ENCODE data around the gene LCN6. TPM values are rescaled to one million over a fixed set of nuclear protein-coding genes. Genes with fewer than 3 reads are reported as not detected.

The LCN6 gene
- polyA plus RNA-seq, 2 donors = 9.0 to 14.4 TPM

- H3K4me1 ChIP-seq (ENCODE audit: control insufficient read depth in 2 of 2, insufficient read depth in 2 of 2, low read length in 1 of 2) = peaks cover 9 to 43% of the 10 kb centered on the region in 2 donors
- no peaks in the 10 kb centered on the region for H3K27me3 ChIP-seq (ENCODE audit: control insufficient read depth in 1 of 2, insufficient read depth in 2 of 2, low read length in 2 of 2)
- WGBS, 2 donors = 79 to 82% methylated on average over 24 of the region's 24 CpGs
- no peaks in the 10 kb centered on the region for H3K9me3 ChIP-seq (ENCODE audit: control insufficient read depth in 2 of 2, insufficient read depth in 1 of 2, low read depth in 1 of 2, low read length in 1 of 2)
- H3K27ac ChIP-seq (ENCODE audit: low read depth in 2 of 2, low read length in 1 of 2) = no peak overlapping the region
- no peak overlapping the region for H3K4me3 ChIP-seq (ENCODE audit: low read depth in 1 of 2, low read length in 2 of 2)
- H3K36me3 ChIP-seq (ENCODE audit: control insufficient read depth in 2 of 2, insufficient read depth in 2 of 2, low read length in 1 of 2) = peaks cover 14 to 45% of the 10 kb centered on the region in 2 donors
Observed at GRCh38 chr9:136722969-136723356, 25.4 kb downstream of the LCN6 start.

DNA sequence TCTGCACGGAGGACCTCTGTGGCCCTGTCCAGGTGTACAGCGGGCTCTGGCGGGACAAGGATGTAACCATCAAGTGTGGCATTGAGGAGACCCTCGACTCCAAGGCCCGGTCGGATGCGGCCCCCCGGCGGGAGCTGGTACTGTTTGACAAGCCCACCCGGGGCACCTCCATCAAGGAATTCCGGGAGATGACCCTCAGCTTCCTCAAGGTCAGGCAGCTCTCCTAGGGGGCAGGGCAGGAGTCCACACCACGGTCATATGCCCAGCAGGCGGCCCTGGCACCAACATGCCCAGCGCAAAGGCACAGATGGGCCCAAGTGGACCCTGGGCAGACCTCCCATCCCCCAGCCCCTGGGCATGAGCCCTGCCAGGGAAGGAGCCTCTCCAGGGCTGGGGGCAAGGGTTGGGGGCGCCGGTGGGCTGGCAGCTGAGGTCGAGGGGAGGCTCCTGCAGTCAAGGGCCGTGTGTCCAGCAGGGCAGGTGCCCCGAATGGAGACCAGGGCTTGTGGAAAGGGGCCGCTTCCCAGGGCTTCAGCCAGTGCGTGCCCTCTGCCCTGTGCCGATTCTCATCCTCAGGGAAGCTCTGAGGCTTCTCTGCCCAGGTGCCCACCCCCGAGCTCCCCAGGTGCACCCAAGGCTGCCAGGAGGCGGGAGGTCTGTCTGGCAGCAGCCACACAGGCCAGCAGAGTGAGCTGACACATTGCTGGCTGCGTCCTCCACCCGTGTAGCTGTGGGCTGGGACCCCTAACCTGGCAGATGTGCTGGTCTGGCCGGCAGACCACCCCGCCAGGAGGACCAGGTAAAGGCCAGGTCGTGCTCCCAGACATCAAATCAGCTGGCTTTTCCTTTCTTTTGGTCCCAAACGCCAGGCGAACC lies 26.0 kb downstream of the LCN6 start:
- no peaks in the 10 kb centered on the region for H3K27me3 ChIP-seq (ENCODE audit: control insufficient read depth in 1 of 2, insufficient read depth in 2 of 2, low read length in 2 of 2)

GRCh38 chr9:136721339-136722092 lies 26.8 kb downstream of the LCN6 start:
- peaks cover 14 to 43% of the 10 kb centered on the region in 2 donors for H3K36me3 ChIP-seq (ENCODE audit: control insufficient read depth in 2 of 2, insufficient read depth in 2 of 2, low read length in 1 of 2)
- peaks cover 9 to 39% of the 10 kb centered on the region in 2 donors for H3K4me1 ChIP-seq (ENCODE audit: control insufficient read depth in 2 of 2, insufficient read depth in 2 of 2, low read length in 1 of 2)
- 44 to 55% methylated on average over 28 to 30 of the region's 30 CpGs for WGBS, 2 donors
- H3K9me3 ChIP-seq (ENCODE audit: control insufficient read depth in 2 of 2, insufficient read depth in 1 of 2, low read depth in 1 of 2, low read length in 1 of 2) = no peaks in the 10 kb centered on the region
- no peak overlapping the region for H3K4me3 ChIP-seq (ENCODE audit: low read depth in 1 of 2, low read length in 2 of 2)
- H3K27me3 ChIP-seq (ENCODE audit: control insufficient read depth in 1 of 2, insufficient read depth in 2 of 2, low read length in 2 of 2) = no peaks in the 10 kb centered on the region
- peak overlapping the region in 1 of 2 donors; percentile 23 for H3K27ac ChIP-seq (ENCODE audit: low read depth in 2 of 2, low read length in 1 of 2)

More for the DNA sequence above, 26.0 kb downstream of the LCN6 start:
- Histone ChIP-seq H3K27ac (ENCODE audit: low read depth in 2 of 2, low read length in 1 of 2) (peak overlapping the region in 1 of 2 donors; percentile 23), H3K4me1 (ENCODE audit: control insufficient read depth in 2 of 2, insufficient read depth in 2 of 2, low read length in 1 of 2) (peaks cover 9 to 43% of the 10 kb centered on the region in 2 donors), H3K36me3 (ENCODE audit: control insufficient read depth in 2 of 2, insufficient read depth in 2 of 2, low read length in 1 of 2) (peaks cover 14 to 45% of the 10 kb centered on the region in 2 donors), H3K4me3 (ENCODE audit: low read depth in 1 of 2, low read length in 2 of 2) (no peak overlapping the region), H3K9me3 (ENCODE audit: control insufficient read depth in 2 of 2, insufficient read depth in 1 of 2, low read depth in 1 of 2, low read length in 1 of 2) (no peaks in the 10 kb centered on the region)
- 75 to 76% methylated on average over 27 to 31 of the region's 31 CpGs for WGBS, 2 donors

GRCh38 chr9:136720898-136721338 lies 27.4 kb downstream of the LCN6 start:
- Histone ChIP-seq H3K4me3 (ENCODE audit: low read depth in 1 of 2, low read length in 2 of 2) (no peak overlapping the region), H3K4me1 (ENCODE audit: control insufficient read depth in 2 of 2, insufficient read depth in 2 of 2, low read length in 1 of 2) (peaks cover 9 to 35% of the 10 kb centered on the region in 2 donors), H3K9me3 (ENCODE audit: control insufficient read depth in 2 of 2, insufficient read depth in 1 of 2, low read depth in 1 of 2, low read length in 1 of 2) (no peaks in the 10 kb centered on the region), H3K27me3 (ENCODE audit: control insufficient read depth in 1 of 2, insufficient read depth in 2 of 2, low read length in 2 of 2) (no peaks in the 10 kb centered on the region), H3K36me3 (ENCODE audit: control insufficient read depth in 2 of 2, insufficient read depth in 2 of 2, low read length in 1 of 2) (peaks cover 11 to 38% of the 10 kb centered on the region in 2 donors), H3K27ac (ENCODE audit: low read depth in 2 of 2, low read length in 1 of 2) (peak overlapping the region in 1 of 2 donors; percentile 50)
- 56 to 65% methylated on average over 11 of the region's 11 CpGs for WGBS, 2 donors

GRCh38 chr9:136720251-136720897 lies 28.0 kb downstream of the LCN6 start:
- peaks cover 10 to 34% of the 10 kb centered on the region in 2 donors for H3K36me3 ChIP-seq (ENCODE audit: control insufficient read depth in 2 of 2, insufficient read depth in 2 of 2, low read length in 1 of 2)
- H3K4me1 ChIP-seq (ENCODE audit: control insufficient read depth in 2 of 2, insufficient read depth in 2 of 2, low read length in 1 of 2) = peaks cover 9 to 31% of the 10 kb centered on the region in 2 donors
- H3K4me3 ChIP-seq (ENCODE audit: low read depth in 1 of 2, low read length in 2 of 2) = no peak overlapping the region
- WGBS, 2 donors = 34 to 44% methylated on average over 20 of the region's 20 CpGs
- peak overlapping the region in 1 of 2 donors; percentile 50 for H3K27ac ChIP-seq (ENCODE audit: low read depth in 2 of 2, low read length in 1 of 2)
- H3K27me3 ChIP-seq (ENCODE audit: control insufficient read depth in 1 of 2, insufficient read depth in 2 of 2, low read length in 2 of 2) = no peaks in the 10 kb centered on the region
- H3K9me3 ChIP-seq (ENCODE audit: control insufficient read depth in 2 of 2, insufficient read depth in 1 of 2, low read depth in 1 of 2, low read length in 1 of 2) = no peaks in the 10 kb centered on the region

DNA sequence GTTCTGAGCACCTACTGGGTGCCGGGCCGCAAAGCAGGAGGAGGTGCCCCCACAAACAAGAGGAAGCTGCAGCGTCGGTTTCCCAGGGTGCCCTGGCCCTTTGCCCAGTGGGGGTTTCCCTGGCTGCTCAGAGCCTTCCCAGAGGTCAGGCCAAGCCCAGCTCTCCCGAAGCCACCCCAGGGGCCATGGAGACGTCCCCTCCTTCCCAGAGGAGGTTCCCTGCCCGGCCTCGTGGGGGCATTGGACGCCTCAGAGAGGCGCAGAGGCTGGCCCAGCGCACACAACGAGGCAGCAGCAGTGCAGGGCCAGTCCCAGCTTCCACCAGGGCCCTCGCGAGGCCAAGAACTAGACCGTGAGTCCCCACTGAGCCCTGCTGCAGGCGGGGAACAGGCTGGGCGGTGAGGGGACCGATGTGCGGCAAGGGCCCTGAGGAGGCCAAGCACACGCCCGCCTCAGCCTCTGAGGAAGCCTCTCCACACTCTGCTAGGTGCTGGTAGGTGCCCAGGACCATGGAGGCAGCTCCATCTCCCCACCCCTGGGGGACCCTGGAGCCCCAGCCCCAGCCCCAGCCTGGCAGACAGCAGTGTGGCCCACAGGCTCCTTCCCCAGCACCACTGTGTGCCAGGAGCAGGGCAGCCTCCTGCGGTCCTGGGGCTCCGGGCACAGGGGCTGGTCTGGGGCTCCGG lies 29.0 kb downstream of the LCN6 start:
- no peak overlapping the region for H3K27ac ChIP-seq (ENCODE audit: low read depth in 2 of 2, low read length in 1 of 2)

DNA sequence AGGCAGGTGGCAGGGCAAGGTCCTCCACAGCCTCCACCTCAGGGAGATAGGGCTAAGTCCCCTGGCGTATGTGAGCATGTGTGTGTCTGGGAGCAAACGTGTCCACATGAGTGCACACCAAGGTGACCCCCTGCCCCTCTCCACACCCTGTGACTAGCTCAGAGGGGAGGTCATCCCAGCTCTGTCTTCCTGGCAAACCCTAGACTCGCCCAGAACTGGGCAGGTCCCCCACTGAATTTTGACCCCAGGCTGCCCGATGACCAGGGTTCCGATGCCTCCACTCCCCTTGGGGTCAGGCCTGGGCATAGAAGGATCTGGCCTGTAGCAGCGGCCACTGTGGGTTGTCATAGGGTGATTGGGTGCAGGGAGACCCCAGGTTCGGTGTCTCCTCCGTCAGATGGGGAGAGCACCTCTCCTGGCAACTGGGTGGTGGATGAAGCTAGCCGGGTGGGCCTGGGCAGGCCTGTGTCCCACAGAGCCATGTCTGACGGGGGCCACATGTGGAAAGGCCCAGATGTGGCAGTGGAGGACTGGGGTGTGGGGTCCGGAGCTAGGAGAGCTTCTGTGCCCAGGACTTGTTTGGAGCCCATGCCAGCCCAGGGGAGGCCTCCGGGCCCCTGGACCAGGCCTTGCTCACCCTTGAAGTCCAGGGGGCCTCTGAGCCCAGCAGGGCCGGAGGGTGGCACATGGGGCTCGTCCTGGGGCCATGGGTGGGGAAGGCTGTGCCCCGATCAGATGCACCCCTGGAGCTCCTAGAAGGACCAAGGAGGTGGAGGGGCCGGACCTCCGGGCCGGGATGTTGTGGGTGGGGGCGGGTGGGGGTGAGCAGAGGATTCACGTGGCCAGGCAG lies 29.8 kb downstream of the LCN6 start:
- Histone ChIP-seq H3K27ac (ENCODE audit: low read depth in 2 of 2, low read length in 1 of 2) (no peak overlapping the region), H3K9me3 (ENCODE audit: control insufficient read depth in 2 of 2, insufficient read depth in 1 of 2, low read depth in 1 of 2, low read length in 1 of 2) (no peaks in the 10 kb centered on the region), H3K36me3 (ENCODE audit: control insufficient read depth in 2 of 2, insufficient read depth in 2 of 2, low read length in 1 of 2) (peaks cover 5 to 21% of the 10 kb centered on the region in 2 donors), H3K27me3 (ENCODE audit: control insufficient read depth in 1 of 2, insufficient read depth in 2 of 2, low read length in 2 of 2) (no peaks in the 10 kb centered on the region), H3K4me3 (ENCODE audit: low read depth in 1 of 2, low read length in 2 of 2) (no peak overlapping the region), H3K4me1 (ENCODE audit: control insufficient read depth in 2 of 2, insufficient read depth in 2 of 2, low read length in 1 of 2) (peaks cover 9 to 27% of the 10 kb centered on the region in 2 donors)
- WGBS, 2 donors = 68 to 70% methylated on average over 20 of the region's 20 CpGs

More for the DNA sequence above, 29.0 kb downstream of the LCN6 start:
- H3K27me3 ChIP-seq (ENCODE audit: control insufficient read depth in 1 of 2, insufficient read depth in 2 of 2, low read length in 2 of 2) = no peaks in the 10 kb centered on the region
- no peak overlapping the region for H3K4me3 ChIP-seq (ENCODE audit: low read depth in 1 of 2, low read length in 2 of 2)
- peaks cover 9 to 29% of the 10 kb centered on the region in 2 donors for H3K4me1 ChIP-seq (ENCODE audit: control insufficient read depth in 2 of 2, insufficient read depth in 2 of 2, low read length in 1 of 2)
- no peaks in the 10 kb centered on the region for H3K9me3 ChIP-seq (ENCODE audit: control insufficient read depth in 2 of 2, insufficient read depth in 1 of 2, low read depth in 1 of 2, low read length in 1 of 2)
- peaks cover 5 to 29% of the 10 kb centered on the region in 2 donors for H3K36me3 ChIP-seq (ENCODE audit: control insufficient read depth in 2 of 2, insufficient read depth in 2 of 2, low read length in 1 of 2)
- WGBS, 2 donors = 46 to 47% methylated on average over 23 to 24 of the region's 24 CpGs

DNA sequence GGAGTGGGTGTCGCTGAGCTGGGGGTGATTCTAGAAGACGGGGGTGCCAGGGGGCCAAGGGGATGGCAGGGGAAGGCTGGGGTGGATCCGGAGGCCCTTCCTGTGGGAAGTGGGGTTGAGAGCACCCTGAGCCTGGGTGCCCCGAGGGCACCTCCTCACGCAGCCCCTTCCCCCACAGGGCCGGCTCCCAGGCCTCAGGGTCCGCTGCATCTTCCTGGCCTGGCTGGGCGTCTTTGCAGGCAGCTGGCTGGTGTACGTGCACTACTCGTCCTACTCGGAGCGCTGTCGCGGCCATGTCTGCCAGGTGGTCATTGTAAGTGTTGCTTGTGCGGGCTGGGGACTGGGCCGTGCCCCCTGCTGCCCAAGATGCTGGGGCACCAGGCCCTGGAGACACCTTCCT lies 30.9 kb downstream of the LCN6 start:
- peaks cover 9 to 19% of the 10 kb centered on the region in 2 donors for H3K4me1 ChIP-seq (ENCODE audit: control insufficient read depth in 2 of 2, insufficient read depth in 2 of 2, low read length in 1 of 2)
- H3K4me3 ChIP-seq (ENCODE audit: low read depth in 1 of 2, low read length in 2 of 2) = no peak overlapping the region
- H3K27me3 ChIP-seq (ENCODE audit: control insufficient read depth in 1 of 2, insufficient read depth in 2 of 2, low read length in 2 of 2) = peaks cover 0 to 6% of the 10 kb centered on the region in 2 donors
- H3K9me3 ChIP-seq (ENCODE audit: control insufficient read depth in 2 of 2, insufficient read depth in 1 of 2, low read depth in 1 of 2, low read length in 1 of 2) = no peaks in the 10 kb centered on the region
- peaks cover 3 to 10% of the 10 kb centered on the region in 2 donors for H3K36me3 ChIP-seq (ENCODE audit: control insufficient read depth in 2 of 2, insufficient read depth in 2 of 2, low read length in 1 of 2)
- 75% methylated on average over 16 of the region's 16 CpGs for WGBS, 2 donors
- H3K27ac ChIP-seq (ENCODE audit: low read depth in 2 of 2, low read length in 1 of 2) = no peak overlapping the region

All from esophagus (tissue), 2 donors.